Stimulated activated CD8-positive, alpha-beta memory T cell treated with anti-CD3 and anti-CD28 coated beads, Interleukin-15, amount 100 ng/mL, for 1 hour (primary cell): ENCODE measurements around the gene TNRC6C.
"Not testable (repeated sequence)": the region's sequence is repeated elsewhere in the genome, so short reads cannot be mapped to it uniquely, and the experiment has no call there.

Source experiments
- DNase-seq: peaks from one replicate; pipeline ENCODE4 v3.0.0-alpha.2; 2020; ENCODE audit warnings: low read depth

Gene TNRC6C

DNA sequence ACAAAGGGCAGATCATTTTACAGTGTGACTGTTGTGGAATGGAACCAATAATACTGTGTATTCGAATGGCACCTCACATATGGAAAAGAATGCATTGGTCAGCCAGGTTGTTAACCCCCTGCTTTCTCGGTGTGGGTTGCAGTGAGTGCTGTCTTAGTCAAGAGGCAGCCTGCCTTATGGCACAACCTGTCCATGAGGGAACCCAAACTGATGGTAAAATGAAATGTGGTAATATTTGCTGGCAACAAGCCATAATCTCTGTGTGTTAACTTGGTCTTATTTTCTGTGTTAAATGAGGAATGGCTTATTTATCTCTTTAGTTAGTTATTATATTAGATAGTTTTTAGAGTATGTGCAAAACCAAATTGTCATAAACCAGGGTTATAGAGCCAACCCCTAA lies 88.4 kb downstream of the TNRC6C start:
- DNase-seq: no peak

DNA sequence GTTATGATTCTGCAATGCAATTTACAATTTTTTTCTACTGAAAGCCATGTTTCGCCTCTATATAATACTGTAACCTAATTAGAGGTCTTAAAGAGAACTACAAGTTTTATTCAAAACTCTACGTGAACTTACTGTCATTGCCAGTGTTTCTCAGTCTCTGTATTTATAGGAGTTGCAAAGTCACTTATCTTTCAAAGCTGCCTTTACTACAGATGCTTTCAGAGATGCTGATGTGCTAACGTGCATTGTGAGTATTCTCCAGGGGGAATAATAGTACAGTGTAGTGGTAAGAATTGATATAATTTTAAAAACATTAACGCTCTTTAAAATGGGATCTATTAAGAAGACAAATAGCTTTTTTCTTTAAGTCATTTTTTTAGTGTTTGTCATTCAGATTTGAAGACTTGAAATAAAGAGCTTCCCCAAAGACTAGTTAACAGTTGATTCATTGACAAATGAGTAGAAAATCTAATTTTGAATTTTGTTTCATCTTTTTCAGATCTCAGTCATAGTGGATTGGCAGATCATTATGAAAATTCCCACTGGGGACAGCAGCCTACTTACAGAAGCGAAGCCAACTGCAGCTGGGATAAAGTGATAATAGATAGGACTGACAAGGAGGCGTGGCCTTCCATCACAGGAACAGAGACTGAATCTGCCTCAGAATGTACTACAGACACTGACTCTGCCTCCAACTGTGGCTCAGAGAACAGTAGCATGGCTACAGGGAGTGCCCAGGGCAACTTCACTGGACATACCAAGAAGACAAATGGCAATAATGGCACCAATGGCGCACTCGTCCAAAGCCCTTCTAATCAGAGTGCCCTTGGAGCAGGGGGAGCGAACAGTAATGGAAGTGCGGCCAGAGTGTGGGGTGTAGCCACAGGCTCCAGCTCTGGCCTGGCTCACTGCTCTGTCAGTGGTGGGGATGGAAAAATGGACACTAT lies 90.1 kb downstream of the TNRC6C start:
- DNase-seq: no peak

DNA sequence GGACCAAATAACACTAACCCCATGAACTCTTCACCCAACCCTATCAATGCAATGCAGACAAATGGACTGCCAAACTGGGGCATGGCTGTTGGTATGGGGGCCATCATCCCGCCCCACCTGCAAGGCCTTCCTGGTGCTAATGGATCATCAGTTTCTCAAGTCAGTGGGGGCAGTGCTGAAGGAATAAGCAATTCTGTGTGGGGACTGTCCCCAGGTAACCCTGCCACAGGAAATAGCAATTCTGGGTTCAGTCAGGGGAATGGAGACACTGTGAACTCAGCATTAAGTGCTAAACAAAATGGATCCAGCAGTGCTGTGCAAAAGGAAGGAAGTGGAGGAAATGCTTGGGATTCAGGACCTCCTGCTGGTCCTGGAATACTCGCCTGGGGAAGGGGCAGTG lies 91.1 kb downstream of the TNRC6C start:
- no peak for DNase-seq

DNA sequence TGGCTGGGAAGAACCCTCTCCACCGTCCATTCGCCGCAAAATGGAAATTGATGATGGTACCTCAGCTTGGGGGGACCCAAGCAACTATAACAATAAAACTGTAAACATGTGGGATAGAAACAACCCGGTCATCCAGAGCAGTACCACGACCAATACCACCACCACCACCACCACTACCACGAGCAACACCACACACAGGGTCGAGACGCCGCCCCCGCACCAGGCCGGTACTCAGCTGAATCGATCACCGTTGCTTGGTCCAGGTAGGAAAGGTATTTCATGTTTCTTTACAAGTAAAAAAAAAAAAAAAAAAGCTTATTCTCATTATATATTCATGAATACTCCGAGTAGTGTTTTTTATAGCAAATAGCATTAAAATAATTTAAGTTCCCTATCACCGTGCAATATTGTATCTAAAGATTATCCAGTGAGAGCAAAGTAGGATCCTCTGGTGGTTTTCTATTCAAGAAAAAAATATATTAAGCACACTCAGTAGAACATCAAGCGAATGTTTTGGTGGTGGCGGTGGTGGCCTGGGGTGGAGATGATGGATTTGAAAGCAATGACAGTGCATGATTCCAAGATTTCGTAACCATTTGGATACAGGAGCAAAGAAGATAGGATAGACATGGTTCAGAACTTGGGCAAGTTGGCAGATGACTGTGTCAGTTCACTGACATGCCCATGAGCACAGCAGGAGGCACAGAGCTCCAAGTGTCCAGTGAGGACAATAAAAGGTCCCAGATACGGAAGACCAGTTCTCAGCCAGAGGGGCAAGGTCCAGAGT lies 92.9 kb downstream of the TNRC6C start:
- no peak for DNase-seq

DNA sequence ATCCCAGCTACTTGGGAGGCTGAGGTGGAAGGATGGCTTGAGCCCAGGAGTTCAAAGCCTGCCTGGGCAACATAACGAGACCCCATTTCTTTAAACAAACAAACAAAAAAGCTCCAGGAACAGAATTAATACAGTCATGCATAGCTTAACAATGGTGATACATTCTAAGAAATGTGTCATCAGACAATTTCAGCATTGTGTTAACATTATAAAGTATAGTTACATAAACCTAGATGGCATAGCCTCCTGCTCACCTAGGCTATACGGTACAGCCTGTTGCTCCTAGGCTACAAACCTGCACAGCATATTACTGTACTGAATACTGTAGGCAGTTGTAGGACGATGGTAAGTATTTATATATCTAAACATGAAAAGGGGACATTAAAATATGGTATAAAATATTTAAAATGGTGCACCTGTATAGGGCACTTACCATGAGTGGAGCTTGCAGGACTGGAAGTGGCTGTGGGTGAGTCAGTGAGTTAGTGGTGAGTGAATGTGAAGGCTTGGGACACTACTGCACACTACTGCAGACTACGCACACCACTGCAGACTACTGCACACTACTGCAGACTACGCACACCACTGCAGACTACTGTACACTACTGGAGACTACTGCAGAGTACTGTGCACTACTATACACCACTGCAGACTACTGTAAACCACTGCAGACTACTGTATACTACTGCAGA lies 95.4 kb downstream of the TNRC6C start:
- no peak for DNase-seq

DNA sequence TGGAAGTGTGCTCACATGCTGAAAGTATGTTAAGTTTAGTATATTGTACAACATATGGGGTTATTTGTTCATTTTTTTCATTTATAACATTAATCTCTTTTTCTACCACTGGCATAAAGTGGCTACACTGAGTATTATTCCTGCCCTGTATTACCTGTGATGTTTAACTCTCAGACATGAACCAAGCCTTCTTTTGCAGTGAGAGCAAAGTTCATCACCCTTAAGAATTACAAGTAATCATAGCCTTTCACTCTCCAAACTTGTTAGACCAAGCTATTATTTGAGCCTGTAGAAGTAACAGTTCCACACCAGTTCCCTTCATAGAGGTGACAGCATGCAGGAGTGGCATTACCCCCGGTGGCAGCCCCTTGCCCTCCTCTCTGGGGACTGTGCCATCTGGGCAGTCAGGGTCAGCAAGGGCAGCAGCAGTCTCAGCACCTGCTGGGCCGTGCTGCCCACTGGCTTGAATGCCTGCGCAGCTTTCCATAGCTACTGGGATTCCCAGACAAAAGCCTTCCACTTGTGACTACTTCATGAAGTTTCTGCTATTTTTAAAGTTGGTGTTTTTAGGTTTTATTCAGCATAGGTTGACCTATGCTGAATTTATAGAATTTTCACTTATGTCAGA lies 98.7 kb downstream of the TNRC6C start:
- DNase-seq: no peak

DNA sequence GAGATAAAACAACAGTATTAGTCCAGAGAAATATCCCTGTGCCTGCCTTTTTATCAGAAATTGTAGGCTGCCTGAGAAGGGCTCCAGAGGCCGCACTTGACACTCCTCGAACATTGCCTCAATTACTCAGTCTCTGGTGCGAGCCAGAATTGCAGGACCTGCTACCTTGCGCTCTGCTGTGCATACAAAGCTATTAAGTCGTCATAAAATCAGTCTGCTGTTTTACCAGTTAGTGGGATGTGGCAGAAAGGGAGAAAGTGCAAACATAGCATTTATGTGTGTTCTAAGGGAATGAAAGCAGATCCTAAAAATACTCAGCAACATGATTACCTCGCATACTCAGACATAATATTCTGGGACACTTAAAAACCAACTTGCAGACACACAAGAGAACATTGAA lies 99.5 kb downstream of the TNRC6C start:
- DNase-seq: no peak

DNA sequence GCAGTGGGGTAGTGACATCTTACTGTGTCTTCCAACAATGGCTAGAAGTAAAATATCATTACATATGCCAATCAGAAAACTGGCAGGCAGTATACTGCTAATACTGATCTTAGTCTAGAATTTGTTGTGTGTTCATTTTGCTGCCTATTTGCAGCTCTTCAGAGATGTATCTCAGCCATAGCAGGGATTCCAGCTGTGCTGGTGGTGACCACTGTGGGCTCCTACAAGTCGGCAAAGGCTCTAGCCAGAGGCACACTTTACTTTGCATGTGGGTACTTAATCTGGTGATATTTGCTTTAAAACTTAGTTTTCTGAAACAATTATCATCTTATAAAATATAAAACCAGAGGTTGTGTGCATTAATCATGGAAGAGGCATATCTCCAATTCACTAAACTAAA lies 100.1 kb downstream of the TNRC6C start:
- DNase-seq: no peak

DNA sequence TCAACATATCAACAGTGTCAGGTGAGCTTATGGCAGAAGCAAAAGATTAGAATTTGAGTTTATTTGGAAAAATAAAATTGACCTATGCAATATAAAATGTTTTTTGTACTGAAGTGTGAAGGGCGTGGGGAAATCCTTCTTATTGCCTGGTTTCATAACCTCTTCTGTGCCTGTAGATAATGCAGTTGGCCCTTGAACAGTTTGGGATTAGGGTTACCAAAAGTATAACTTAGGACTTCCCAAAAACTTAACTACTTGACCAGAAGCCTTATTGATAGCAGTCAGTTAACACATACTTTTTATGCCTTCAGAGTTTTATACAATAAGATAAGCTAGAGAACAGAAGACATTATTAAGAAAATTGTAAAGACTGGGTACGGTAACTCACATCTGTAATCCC lies 104.1 kb downstream of the TNRC6C start:
- no peak for DNase-seq

DNA sequence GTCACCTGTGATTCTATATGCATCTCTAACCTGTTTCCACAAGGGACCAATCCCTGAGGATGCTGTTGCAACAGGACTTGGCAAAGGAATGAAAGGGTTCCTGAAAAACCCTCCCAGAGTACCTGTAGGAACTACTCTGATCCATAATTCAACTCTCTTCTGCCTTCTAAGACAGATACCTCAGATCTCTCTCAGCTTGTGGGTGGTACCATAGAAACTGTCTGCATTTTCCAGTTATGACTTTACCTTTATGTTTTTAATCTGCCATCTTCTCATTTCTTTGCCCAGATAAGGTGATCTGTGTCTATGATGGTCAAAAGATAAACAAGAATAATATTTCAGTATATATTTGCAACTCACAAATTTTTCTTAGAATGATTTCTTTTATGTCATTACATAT lies 105.0 kb downstream of the TNRC6C start:
- DNase-seq: no peak

DNA sequence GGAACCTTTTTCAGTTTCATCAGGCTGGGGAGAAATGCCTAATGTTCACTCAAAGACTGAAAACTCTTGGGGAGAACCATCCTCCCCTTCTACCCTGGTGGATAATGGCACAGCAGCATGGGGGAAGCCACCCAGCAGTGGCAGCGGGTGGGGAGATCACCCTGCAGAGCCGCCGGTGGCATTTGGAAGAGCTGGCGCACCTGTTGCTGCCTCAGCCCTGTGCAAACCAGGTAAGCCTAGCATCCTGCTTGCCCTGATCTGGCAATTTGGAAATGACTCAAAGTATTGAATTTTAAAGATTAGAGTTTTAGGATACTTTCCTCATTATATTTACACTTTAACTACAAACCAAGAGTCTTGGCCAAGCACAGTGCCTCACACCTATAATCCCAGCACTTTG lies 106.2 kb downstream of the TNRC6C start:
- no peak for DNase-seq

DNA sequence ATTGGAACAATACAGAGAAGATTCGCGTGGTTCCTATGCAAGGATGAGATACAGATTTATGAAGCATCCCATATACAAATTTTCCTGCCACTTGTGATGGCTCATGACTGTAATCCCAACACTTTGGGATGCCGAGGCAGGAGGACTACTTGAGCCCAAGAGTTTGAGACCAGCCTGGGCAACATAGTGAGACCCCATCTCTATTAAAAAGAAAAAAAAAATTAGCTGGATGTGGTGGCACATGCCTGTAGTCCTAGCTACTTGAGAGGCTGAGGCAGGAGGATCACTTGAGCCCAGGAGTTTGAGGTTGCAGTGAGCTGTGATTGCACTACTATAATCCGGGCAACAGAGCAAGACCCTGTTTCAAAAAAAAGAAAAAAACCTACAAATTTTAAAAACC lies 108.5 kb downstream of the TNRC6C start:
- DNase-seq: not testable (repeated sequence)

DNA sequence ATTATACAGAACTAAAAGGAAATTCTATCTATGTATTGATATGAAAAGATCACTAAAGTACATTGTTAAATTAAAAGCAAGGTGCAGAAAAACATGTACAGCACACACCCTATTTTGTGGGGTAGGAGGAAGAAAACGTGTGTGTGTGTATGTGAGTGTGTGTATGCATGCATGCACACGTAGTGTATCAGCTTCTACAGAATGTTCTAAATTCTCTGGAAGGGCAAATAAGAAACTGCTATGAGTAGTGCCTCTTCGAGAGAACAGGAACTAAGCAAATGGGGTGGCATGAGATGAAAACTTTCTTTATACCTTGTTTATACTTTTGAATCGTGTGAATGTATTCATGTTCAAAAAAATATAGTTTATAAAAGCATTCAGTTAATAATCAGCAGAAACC lies 111.2 kb downstream of the TNRC6C start:
- DNase-seq: no peak

DNA sequence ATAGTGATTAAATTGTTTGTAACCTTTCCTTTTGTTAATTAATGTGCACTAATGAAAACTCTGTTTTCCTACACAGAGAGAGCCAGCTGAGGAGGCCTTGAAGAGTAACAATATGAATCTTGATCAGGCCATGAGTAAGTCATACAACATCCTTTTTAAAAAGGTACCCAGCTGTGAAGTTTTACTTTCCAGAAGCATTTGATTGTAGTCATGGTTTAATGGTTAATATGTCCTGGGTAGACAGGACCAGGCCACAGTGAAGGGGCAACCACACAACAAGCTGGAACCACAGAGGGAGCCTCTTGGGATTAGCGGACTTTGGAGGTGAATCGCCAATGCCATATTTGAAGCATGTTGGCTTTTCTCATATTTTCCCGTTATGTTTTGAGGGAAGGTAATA lies 114.5 kb downstream of the TNRC6C start:
- DNase-seq: no peak

DNA sequence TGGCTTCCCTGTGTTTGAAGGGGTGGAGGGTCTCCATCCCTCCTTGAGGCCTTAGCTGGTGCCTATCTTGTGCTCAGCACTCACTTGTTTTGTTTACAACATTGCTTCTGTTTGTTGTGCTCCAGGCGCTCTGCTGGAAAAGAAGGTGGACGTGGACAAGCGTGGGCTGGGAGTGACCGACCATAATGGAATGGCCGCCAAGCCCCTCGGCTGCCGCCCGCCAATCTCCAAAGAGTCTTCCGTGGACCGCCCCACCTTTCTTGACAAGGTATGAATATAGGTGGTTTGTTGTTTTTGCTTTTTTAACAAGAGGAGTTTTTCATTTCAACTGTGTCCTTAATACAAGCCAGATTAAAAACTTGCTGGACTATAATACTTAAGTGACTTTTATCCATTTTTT lies 116.5 kb downstream of the TNRC6C start:
- no peak for DNase-seq

DNA sequence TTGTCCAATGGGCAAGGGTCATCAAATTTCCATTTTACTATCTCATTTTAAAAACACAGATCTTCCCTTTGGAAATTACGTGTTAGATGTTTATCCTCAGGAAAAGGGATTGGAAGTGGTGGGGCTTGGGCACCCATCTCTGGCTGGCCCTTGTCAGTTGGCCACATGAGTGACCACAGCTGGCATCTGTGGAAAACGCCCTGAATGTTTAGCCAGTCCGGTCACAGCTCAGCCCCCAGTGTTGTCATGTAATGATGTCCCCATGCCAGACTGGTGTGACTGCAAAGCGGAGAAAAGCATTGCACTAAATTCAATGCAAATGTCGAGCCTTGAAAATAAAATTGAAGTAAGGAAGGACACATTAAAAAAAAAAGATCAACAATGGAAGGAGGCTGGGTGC lies 117.0 kb downstream of the TNRC6C start:
- DNase-seq: no peak

DNA sequence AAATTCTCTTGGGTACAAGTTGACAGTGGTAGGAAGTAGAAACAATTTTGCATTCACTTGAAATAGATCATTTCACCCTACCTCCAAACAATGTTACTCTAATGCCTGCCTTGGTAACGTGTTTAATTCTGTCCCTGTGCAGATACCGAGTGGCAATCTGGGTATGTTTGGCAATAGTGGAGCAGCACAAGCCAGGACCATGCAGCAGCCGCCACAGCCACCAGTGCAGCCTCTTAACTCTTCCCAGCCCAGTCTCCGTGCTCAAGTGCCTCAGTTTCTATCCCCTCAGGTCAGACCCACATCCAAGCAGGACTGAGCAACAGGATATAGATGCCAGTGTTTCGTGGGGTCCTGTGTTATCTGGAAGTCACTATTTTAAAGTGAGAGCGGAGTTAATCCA lies 120.8 kb downstream of the TNRC6C start:
- no peak for DNase-seq

DNA sequence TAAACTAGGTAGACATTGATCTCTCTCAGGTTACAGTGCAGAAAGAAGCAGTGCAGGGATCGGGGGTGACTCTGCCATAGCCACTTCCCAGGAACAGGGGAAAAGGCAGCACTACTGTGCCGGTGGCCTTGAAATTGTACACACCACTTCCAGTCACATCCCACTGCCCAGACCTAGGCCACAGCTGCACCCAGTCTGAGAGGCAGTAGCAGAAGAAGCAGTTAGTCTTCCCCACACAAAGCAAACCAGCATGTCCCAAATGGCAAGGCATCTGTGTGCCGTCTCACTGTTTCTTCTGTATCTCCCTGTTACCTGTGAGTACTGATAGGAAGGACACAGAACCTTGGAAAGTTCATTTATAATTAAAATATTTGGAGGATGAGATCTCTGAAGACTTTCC lies 123.0 kb downstream of the TNRC6C start:
- DNase-seq: no peak

DNA sequence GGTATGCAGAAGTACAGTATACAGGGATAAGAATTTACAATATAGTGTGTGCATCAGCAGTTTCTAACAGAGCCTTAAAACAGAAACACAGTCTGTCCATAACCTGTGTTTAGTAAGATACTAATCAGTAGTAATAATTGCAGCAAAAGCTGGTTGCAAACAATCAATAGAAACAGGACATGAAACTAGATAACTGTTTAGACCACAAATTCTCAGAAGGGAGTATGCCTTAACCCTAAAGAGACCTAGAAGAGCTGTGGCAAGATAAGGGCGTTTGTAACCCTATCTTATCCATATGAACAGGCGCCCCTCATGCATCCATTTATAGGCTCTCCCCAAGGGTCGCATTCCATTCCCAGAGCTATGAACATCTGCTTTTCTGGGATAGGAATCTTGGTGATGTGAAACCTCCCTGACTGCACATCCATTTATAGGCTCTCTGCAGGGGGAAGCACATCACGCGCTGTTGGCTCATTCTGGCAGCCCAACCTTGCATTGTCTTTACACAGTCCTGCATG lies 123.9 kb downstream of the TNRC6C start:
- DNase-seq: not testable (repeated sequence)

DNA sequence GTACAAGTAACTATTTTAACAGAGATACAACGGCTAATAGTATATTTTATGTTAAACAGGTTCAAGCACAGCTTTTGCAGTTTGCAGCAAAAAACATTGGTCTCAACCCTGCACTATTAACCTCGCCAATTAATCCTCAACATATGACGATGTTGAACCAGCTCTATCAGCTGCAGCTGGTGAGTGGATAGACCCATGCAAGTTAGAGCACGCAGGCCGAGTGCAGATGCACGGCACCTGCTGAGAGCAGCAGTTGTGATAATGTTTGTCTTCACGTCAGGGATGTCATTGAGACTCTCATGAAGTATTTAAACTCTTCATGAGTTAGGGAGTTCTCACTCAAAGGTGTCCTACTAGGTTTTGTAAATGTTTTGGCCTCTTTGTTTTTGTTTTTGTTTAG lies 124.5 kb downstream of the TNRC6C start:
- DNase-seq: no peak

DNA sequence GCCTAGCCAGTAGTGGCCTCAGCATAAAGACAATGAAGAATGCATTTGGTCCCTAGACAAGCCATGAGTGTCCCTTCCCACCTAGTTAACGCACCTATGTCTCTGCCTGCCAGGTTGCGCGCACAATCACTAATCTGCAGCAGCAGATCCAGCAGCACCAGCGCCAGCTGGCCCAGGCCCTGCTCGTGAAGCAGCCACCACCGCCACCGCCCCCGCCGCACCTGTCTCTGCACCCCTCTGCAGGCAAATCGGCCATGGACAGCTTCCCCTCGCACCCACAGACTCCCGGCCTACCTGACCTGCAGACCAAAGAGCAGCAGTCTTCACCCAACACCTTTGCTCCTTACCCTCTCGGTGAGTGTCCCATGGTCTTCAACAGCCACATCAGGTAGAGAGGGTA lies 128.2 kb downstream of the TNRC6C start:
- DNase-seq: no peak

DNA sequence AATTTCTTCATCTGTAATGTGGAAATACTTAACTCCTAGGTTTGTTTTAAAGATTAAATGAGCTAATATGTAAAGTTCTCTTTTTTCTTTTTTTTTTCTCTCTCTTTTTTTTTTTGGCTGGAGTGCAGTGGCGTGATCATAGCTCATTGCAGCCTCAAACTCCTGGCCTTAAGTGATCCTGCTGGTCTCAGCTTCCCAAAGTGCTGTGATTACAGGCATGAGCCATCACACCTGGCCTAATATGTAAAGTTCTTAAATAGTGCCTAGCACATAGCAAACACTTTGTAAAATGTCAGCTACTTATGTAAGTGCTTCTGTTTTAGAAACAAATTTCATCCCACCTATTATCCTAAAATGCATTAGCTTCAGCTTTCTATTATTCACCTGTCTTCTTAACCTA lies 130.0 kb downstream of the TNRC6C start:
- no peak for DNase-seq
